Coronary artery (tissue), 2 donors: ENCODE results near the gene NCAM1.
A peak's percentile ranks its signal among the peaks of the same experiment; 100 is the strongest.

Experiments used
- DNase-seq: peaks from one replicate; pipeline ENCODE4 v3.0.0-alpha.2; 2017; ENCODE audit warnings: low spot score
- H3K27ac ChIP-seq, 2 donors: fragments of 200-600 bp; sonication (generic); one replicate each; pipeline ENCODE4 v1.5.1; 2016 to 2019
- H3K4me3 ChIP-seq: fragments of 200-600 bp; sonication (generic); 2 replicates; pipeline ENCODE4 v1.5.1; 2016; ENCODE audit warnings: mild to moderate bottlenecking, moderate library complexity
- CTCF ChIP-seq: fragments of 200-600 bp; sonication (generic); IDR thresholded peaks from one replicate; pipeline ENCODE4 v1.5.1; 2019; ENCODE audit warnings: antibody characterized with exemption

NCAM1 gene

GRCh38 chr11:113202431-113202830, 241.2 kb downstream of the NCAM1 start:
- H3K27ac ChIP-seq = no peak overlapping the region
- TF ChIP-seq CTCF = no peak
- H3K4me3 ChIP-seq = no peak overlapping the region
- DNase-seq = no peak

GRCh38 chr11:113203141-113203753, 242.0 kb downstream of the NCAM1 start:
- H3K27ac ChIP-seq = no peak overlapping the region
- DNase-seq = no peak

GRCh38 chr11:113204280-113204679, 243.1 kb downstream of the NCAM1 start:
- Histone ChIP-seq H3K4me3 (no peak overlapping the region), H3K27ac (no peak overlapping the region)
- DNase-seq = no peak
- no peak for TF ChIP-seq CTCF

More at GRCh38 chr11:113203141-113203753, 242.0 kb downstream of the NCAM1 start:
- H3K4me3 ChIP-seq = no peak overlapping the region
- TF ChIP-seq CTCF = no peak

- Histone ChIP-seq H3K4me3 (no peak overlapping the region), H3K27ac (no peak overlapping the region)
- TF ChIP-seq CTCF = no peak
- DNase-seq = no peak
These were observed 252.3 kb downstream of the NCAM1 start for GRCh38 chr11:113213549-113213948.

GRCh38 chr11:113222241-113222640, 261.0 kb downstream of the NCAM1 start:
- no peak overlapping the region for H3K27ac ChIP-seq
- TF ChIP-seq CTCF = no peak
- H3K4me3 ChIP-seq = no peak overlapping the region
- peak; percentile 14 for DNase-seq

GRCh38 chr11:113234888-113235287, 273.7 kb downstream of the NCAM1 start:
- no peak overlapping the region for H3K27ac ChIP-seq
- DNase-seq = no peak
- no peak overlapping the region for H3K4me3 ChIP-seq
- no peak for TF ChIP-seq CTCF

- no peak for TF ChIP-seq CTCF
- Histone ChIP-seq H3K4me3 (no peak overlapping the region), H3K27ac (no peak overlapping the region)
- no peak for DNase-seq
These were observed 276.0 kb downstream of the NCAM1 start for GRCh38 chr11:113237261-113237660.
